SJSA1 (cell line): ENCODE data around the gene UCHL3. TPM values are rescaled to one million over a fixed set of nuclear protein-coding genes. Genes with fewer than 3 reads are reported as not detected.

ENCODE experiments used
- DNase-seq, 2 experiments: peaks; one replicate each; pipeline ENCODE4 v3.0.0-alpha.2; 2015 to 2020; ENCODE audit warnings: low spot score in 2 of 2, low read depth in 1 of 2
- H3K27ac ChIP-seq: fragments of 250-450 bp; sonication (Bioruptor Pico); 2 replicates; pipeline ENCODE4 v1.5.1; 2020; ENCODE audit warnings: mild to moderate bottlenecking, moderate library complexity
- H3K27me3 ChIP-seq: fragments of 250-450 bp; sonication (Bioruptor Pico); replicated peaks from 2 replicates; pipeline ENCODE4 v1.5.1; 2020; ENCODE audit warnings: mild to moderate bottlenecking, moderate library complexity
- H3K36me3 ChIP-seq: fragments of 250-450 bp; sonication (Bioruptor Pico); 2 replicates; pipeline ENCODE4 v1.5.1; 2020; ENCODE audit warnings: mild to moderate bottlenecking
- H3K4me1 ChIP-seq: fragments of 250-450 bp; sonication (Bioruptor Pico); replicated peaks from 2 replicates; pipeline ENCODE4 v1.6.1; 2021; ENCODE audit warnings: mild to moderate bottlenecking
- H3K4me3 ChIP-seq: fragments of 250-450 bp; sonication (Bioruptor Pico); 2 replicates; pipeline ENCODE4 v1.5.1; 2020; ENCODE audit warnings: mild to moderate bottlenecking
- H3K9me3 ChIP-seq: fragments of 250-450 bp; sonication (Bioruptor Pico); replicated peaks from 2 replicates; pipeline ENCODE4 v1.5.1; 2020; ENCODE audit warnings: mild to moderate bottlenecking
- total RNA-seq: library from RNA; depleted of rRNA; stranded (reverse); fragments of >200 nt; shearing (Covaris generic); gene quantifications from 2 replicates; pipeline ENCODE4 v1.2.3, GENCODE V29; 2014

Gene UCHL3
- total RNA-seq, 1 experiment from 2014 or later: 37.1 TPM

DNA sequence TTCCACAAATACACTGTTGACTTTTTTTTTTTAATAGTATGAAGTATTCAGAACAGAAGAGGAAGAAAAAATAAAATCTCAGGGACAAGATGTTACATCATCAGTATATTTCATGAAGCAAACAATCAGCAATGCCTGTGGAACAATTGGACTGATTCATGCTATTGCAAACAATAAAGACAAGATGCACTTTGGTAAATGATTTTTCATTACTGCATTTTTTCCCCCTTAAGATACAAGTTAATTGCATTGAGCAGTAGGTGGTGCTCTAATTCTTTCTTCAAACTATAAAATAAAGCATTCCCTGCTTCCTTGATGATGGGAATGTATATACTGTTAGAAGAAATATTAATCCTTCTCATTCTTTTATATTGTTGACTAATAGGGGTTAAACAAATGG, 17.1 kb downstream of the UCHL3 start:
- Histone ChIP-seq H3K4me1 (no peaks in the 10 kb centered on the region), H3K4me3 (no peak overlapping the region), H3K9me3 (no peaks in the 10 kb centered on the region), H3K27me3 (no peaks in the 10 kb centered on the region), H3K27ac (no peak overlapping the region), H3K36me3 (peaks cover 14% of the 10 kb centered on the region)
- peak in 1 of 2 experiments; percentile 25 for DNase-seq

DNA sequence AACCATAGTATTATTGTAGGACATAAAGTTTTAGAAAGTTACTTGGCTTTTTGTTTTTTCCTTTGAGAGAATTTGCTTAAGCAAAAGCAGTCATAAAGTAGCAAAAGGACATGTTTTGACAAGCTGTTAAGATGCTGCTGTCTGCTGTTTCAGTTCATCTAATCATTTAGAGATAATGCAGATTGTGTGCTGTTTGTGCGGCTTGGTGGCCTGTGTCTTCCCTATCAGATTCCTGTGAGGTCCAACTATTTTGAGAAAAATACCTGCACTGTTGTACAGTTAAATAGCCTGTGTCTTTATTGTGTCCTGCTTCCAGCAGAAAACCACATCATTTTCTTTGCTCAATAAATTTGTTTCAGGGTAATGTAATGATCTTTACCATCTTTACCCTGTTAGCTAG, 20.0 kb downstream of the UCHL3 start:
- no peak overlapping the region for H3K27ac ChIP-seq
- peaks cover 29% of the 10 kb centered on the region for H3K36me3 ChIP-seq
- DNase-seq: no peak
- no peaks in the 10 kb centered on the region for H3K27me3 ChIP-seq
- H3K9me3 ChIP-seq: no peaks in the 10 kb centered on the region
- no peak overlapping the region for H3K4me3 ChIP-seq
- H3K4me1 ChIP-seq: no peaks in the 10 kb centered on the region

DNA sequence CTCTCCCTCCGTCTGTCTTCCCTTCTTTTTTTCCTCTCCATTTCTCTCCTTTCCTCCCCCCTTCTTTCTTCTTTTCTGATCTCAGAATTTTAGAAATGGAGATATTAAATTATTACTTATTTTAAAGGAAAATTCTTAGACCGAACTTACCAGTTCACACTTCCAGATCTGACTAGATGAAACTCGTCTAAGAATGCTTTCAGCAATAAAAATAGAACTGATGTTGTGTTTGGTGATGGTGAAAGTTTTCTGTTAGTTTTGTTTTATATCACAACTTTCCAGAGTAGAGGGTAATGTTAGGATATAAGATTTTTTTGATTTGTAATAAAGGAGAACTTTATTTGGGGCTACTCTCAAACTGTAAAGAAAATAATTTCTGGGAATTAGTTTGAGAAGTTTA, 29.9 kb downstream of the UCHL3 start:
- Histone ChIP-seq H3K4me3 (no peak overlapping the region), H3K4me1 (no peaks in the 10 kb centered on the region), H3K36me3 (peaks cover 5% of the 10 kb centered on the region), H3K9me3 (no peaks in the 10 kb centered on the region), H3K27ac (no peak overlapping the region), H3K27me3 (no peaks in the 10 kb centered on the region)
- no peak for DNase-seq

DNA sequence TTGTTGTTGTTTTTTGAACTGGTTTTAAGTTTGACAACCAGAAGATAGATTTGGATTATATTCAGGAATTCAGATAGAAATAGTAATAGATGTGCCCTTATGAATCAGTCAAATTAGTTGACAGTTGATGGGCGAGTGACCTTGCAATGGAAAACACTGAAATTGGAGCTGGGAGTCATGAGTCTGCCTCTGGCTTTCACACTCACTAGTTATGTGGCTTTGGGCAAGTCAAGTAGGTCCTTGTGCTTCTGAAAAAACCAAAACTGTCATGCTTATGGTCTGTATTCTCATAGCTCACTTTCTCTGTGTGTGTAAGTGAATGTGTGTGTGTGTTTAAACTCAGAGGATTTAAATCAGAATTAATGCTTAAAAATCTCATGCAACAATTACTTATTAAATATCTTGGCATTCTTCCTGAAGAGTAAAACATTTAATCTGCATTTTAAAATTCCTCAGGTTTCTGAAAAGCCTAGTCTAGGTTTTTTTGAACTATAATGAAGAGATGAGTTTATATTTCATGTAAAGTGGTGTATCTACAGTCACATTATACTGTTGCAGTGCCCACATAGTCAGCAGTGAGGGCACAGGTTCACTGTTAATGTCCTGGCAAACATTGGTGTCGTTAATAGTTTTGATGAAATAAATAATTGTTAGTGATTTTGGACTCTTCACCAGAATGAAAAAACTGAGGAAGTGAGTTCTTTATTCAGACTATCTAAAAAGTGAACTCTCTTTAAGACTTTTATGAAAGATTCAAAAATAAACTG, 32.5 kb downstream of the UCHL3 start:
- no peaks in the 10 kb centered on the region for H3K4me1 ChIP-seq
- no peak overlapping the region for H3K27ac ChIP-seq
- no peaks in the 10 kb centered on the region for H3K9me3 ChIP-seq
- peaks cover 5% of the 10 kb centered on the region; the same call in 1 of the 2 replicates for H3K36me3 ChIP-seq
- no peaks in the 10 kb centered on the region for H3K27me3 ChIP-seq
- H3K4me3 ChIP-seq: no peak overlapping the region
- no peak for DNase-seq

DNA sequence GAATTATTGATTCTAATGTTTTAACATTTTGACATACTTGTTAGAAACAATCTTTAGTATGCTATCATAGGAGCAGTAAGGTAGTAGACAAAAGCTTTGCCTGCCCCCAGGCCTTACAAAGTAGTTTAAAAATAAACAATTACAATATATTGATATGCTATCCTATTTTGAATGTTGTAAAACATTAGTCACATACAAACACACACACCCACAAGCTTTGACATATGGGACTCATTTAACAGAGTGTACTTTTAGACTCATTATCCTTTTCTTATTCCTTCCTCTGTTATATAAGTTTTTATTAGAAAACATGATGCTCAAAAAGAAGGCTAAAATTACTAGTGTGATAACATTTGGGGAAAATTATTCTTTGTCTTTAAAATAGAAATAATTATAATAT, 33.5 kb downstream of the UCHL3 start:
- Histone ChIP-seq H3K4me3 (no peak overlapping the region), H3K9me3 (no peaks in the 10 kb centered on the region), H3K27me3 (no peaks in the 10 kb centered on the region), H3K4me1 (no peaks in the 10 kb centered on the region), H3K27ac (no peak overlapping the region), H3K36me3 (peaks cover 2% of the 10 kb centered on the region; the same call in 1 of the 2 replicates)
- DNase-seq: no peak

DNA sequence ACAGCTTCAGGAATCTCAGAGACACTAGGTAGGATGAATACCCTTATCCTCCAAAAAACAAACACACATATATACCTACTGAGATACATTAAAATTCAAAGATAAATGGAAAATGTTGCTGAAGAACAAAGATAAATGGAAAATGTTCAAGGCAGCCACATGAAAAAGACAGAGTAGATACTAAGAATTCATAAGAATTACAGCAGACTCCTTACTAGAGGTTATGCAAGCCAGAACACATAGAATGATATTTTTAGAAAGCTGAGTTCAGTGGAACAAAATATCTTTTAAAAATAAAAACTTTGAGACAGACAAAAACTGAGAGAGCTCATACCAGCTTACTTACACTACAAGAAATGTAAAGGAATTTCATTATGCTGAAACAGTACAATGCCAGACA, 35.6 kb downstream of the UCHL3 start:
- Histone ChIP-seq H3K4me1 (no peaks in the 10 kb centered on the region), H3K4me3 (no peak overlapping the region), H3K9me3 (no peaks in the 10 kb centered on the region), H3K36me3 (peaks cover 2% of the 10 kb centered on the region; the same call in 1 of the 2 replicates), H3K27me3 (no peaks in the 10 kb centered on the region), H3K27ac (no peak overlapping the region)
- no peak for DNase-seq

DNA sequence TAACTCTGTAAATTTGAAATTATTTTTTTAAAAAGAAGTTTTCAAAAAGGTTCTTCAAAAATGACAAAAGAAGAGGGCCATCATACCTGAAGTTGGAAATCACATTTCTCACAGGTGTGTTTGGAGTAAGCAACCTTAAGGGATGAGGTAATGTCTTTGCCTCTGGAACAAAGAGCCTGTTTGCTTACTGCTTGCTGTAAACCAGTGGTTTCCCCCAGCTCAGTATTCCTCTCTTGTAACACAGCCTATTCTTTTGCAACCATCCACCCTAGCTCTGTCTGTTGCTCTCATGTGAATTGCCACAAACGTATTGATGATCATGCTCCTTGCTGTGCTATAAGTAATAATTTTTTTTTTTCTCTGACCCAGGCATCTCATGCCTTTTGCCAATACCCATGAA, 38.1 kb downstream of the UCHL3 start:
- Histone ChIP-seq H3K4me1 (no peaks in the 10 kb centered on the region), H3K36me3 (peaks cover 6% of the 10 kb centered on the region), H3K9me3 (no peaks in the 10 kb centered on the region), H3K27ac (no peak overlapping the region), H3K27me3 (no peaks in the 10 kb centered on the region), H3K4me3 (no peak overlapping the region)
- no peak for DNase-seq

DNA sequence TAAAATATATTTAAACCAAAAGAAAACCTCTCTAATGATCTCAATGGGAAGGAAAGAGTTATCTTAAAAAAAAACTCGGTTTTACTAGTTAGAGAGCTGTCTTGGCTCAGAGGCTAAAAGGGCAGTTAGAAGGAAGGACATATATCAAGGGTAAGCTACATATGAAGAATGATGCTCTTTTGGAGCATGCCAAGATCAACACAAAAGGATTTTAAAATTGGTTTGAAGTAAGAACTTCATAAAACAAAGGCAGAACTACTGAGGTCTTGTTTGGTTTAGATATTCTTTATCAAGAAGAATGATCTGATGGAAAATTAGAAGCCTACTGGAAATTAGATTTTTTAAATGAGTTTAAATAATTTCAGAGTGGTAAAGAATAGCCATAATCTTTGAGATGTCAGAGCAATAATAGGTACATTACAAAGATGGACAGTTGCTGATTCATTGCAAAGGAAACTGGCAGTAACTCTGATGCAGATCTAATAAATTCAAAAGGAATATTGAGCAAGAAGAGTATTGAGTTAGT, 47.1 kb downstream of the UCHL3 start:
- no peak overlapping the region for H3K27ac ChIP-seq
- H3K4me1 ChIP-seq: peaks cover 3% of the 10 kb centered on the region
- no peaks in the 10 kb centered on the region; the same call in 1 of the 2 replicates for H3K36me3 ChIP-seq
- H3K27me3 ChIP-seq: no peaks in the 10 kb centered on the region
- H3K9me3 ChIP-seq: no peaks in the 10 kb centered on the region
- H3K4me3 ChIP-seq: no peak overlapping the region
- no peak for DNase-seq

DNA sequence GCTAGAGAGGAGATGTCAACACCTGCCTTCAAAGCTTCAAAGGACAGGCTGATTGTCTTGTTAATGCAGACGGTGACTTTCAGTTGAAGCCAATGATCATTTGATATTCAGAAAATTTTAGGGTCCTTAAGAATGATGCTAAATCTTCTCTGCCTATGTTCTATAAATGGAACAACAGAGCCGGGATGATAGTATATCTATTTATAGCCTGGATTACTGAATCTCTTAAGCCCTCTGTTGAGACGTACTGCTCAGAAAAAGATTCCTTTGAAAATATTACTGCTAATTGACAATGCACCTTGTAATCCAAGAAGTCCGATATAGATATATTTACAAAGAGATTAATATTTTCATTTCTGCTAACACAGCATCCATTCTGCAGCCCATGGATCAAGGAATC, 50.8 kb downstream of the UCHL3 start:
- H3K36me3 ChIP-seq: peaks cover 10% of the 10 kb centered on the region
- H3K9me3 ChIP-seq: no peaks in the 10 kb centered on the region
- no peak overlapping the region for H3K4me3 ChIP-seq
- DNase-seq: no peak
- H3K27ac ChIP-seq: no peak overlapping the region
- H3K4me1 ChIP-seq: peaks cover 6% of the 10 kb centered on the region
- H3K27me3 ChIP-seq: no peaks in the 10 kb centered on the region

DNA sequence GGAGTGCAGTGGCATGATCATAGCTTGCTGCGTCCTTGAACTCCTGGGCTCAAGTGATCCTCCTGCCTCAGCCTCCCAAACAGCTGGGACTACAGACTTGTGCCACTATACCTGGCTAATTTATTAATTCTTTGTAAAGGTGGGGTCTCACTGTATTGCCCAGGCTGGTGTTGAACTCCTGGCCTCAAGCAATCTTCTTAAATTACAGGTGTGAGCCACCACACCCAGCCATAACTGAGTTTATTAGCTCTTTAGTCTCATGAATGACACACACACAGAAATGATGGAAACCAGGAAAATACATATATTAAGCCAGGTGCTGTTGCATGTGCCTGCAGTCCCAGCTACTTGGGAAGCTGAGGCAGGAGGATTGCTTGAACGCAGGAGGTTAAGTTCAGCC, 53.4 kb downstream of the UCHL3 start:
- Histone ChIP-seq H3K9me3 (no peaks in the 10 kb centered on the region), H3K36me3 (peaks cover 26% of the 10 kb centered on the region), H3K27ac (no peak overlapping the region), H3K27me3 (no peaks in the 10 kb centered on the region), H3K4me3 (no peak overlapping the region), H3K4me1 (peaks cover 6% of the 10 kb centered on the region)
- no peak for DNase-seq

DNA sequence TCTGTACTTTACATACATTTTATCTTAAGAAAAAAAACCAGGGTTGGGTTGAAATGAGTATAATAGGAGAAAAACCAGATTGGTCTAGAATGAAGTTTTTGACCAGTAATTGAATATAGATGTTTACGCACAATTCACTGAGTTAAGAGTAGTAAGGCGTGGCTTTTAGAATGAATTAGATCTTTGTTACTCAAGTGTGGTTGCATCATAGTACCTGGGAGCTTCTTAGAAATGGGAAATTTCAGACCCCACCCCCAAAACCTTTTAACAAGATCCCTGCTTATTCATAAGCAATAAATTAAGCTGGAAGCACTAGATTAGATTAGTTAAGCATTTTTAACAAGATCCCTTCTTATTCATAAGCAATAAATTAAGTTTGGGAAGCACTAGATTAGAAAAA, 57.9 kb downstream of the UCHL3 start:
- H3K9me3 ChIP-seq: no peaks in the 10 kb centered on the region
- H3K4me3 ChIP-seq: no peak overlapping the region
- H3K27ac ChIP-seq: no peak overlapping the region
- no peaks in the 10 kb centered on the region for H3K27me3 ChIP-seq
- no peak for DNase-seq
- H3K36me3 ChIP-seq: peaks cover 37% of the 10 kb centered on the region
- no peaks in the 10 kb centered on the region for H3K4me1 ChIP-seq

DNA sequence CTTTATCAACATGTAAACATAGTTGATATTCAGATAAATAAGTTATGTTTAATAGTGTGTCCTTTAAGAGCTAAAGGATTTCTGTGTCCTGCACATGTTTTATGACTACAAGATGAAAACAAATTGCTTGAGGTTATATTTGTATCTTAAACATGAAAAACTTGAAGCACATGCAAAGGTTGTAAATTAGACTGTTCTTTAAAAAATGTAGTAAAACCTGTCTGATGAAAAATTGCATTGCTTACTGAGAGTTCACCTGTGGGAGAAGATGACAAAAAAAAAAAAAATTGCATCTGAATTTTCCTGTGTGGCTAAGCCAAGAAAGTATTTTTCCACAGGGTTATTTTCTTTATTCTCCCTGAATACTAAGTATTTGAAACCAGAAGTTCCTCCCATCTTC, 60.9 kb downstream of the UCHL3 start:
- Histone ChIP-seq H3K27ac (no peak overlapping the region), H3K4me1 (peaks cover 8% of the 10 kb centered on the region; the same call in 1 of the 2 replicates), H3K27me3 (no peaks in the 10 kb centered on the region), H3K9me3 (no peaks in the 10 kb centered on the region), H3K4me3 (no peak overlapping the region), H3K36me3 (peaks cover 26% of the 10 kb centered on the region)
- DNase-seq: no peak

DNA sequence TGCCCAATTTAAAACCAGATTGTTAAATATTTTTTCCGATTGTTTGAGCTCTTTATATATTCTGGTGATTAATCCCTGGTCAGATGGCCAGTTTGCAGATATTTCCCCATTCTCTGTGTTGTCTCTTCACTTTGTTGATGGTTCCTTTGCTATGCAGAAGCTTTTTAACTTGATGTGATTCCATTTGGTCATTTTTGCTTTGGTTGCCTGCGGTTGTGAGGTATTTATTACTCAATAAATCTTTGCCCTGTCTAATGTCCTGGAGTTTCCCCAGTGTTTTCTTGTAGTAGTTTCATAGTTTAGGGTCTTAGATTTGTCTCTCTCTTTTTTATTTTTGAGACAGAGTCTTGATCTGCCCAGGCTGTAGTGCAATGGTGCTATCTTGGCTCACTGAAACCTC, 62.8 kb downstream of the UCHL3 start:
- H3K9me3 ChIP-seq: no peaks in the 10 kb centered on the region
- no peak overlapping the region for H3K27ac ChIP-seq
- H3K27me3 ChIP-seq: no peaks in the 10 kb centered on the region
- H3K36me3 ChIP-seq: peaks cover 21% of the 10 kb centered on the region
- DNase-seq: no peak
- H3K4me1 ChIP-seq: peaks cover 12% of the 10 kb centered on the region; the same call in 1 of the 2 replicates
- H3K4me3 ChIP-seq: no peak overlapping the region

DNA sequence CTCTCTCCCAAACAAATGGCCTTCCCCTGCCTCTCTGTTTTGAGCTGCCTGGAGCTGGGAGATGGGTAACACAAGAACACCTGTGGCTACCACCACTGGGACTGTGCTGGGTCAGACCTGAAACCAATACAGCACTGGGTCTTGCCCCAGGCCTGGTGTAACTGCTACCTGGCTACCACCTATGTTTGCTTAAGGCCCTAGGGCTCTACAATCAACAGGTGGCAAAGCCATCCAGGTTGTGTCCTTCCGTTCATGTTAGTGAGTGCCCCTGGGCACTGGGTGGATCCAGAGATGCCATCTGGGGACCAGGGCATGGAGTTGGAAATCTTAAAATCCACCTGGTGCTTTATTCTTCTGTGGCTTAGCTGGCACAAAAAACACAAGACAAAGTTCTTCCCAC, 67.6 kb downstream of the UCHL3 start:
- H3K36me3 ChIP-seq: peaks cover 8% of the 10 kb centered on the region
- no peaks in the 10 kb centered on the region for H3K27me3 ChIP-seq
- DNase-seq: no peak
- H3K4me1 ChIP-seq: peaks cover 35% of the 10 kb centered on the region
- H3K27ac ChIP-seq: no peak overlapping the region
- no peak overlapping the region for H3K4me3 ChIP-seq
- no peaks in the 10 kb centered on the region for H3K9me3 ChIP-seq
